IMR-90 (cell line): Measurements from ENCODE around the gene CEP70. TPM values are rescaled to one million over a fixed set of nuclear protein-coding genes. Genes with fewer than 3 reads are reported as not detected.

Experiments used
- ATAC-seq: fragments of 200-7000 bp; cut with Tn5 transposase; 2 replicates; pipeline ENCODE4 v1.9.1; 2020; ENCODE audit warnings: low read depth, mild to moderate bottlenecking, moderate library complexity
- BruUV-seq: library from RNA; stranded (reverse); fragments of 400-500 nt; replicated peaks from 2 replicates; lab custom pipeline; 2021; lab: Mats Ljungman, UMichigan
- CTCF ChIA-PET: fragments of 300-600 bp; formaldehyde crosslinking; extraction: SDS; loops from one replicate; lab custom pipeline; 2021; ENCODE audit warnings: antibody characterized with exemption; lab: Yijun Ruan, JAX
- POLR2A ChIA-PET: fragments of 300-600 bp; sonication (Branson Sonifier 250); formaldehyde crosslinking; loops from one replicate; lab custom pipeline; 2022; ENCODE audit warnings: antibody characterized with exemption; ENCODE audit not compliant: unreplicated experiment; lab: Charles Lee
- DNase-seq: peaks from one replicate; pipeline ENCODE4 v3.0.0; 2013
- H2AFZ ChIP-seq: replicated peaks from 2 replicates; pipeline ENCODE3; 2013; ENCODE audit warnings: low read length, mild to moderate bottlenecking; ENCODE audit not compliant: poor library complexity
- H2AK5ac ChIP-seq: 2 replicates; pipeline ENCODE4 v1.6.1; 2013; ENCODE audit warnings: low read depth, low read length, inconsistent platforms
- H2AK9ac ChIP-seq: replicated peaks from 2 replicates; pipeline ENCODE3; 2013; ENCODE audit warnings: mild to moderate bottlenecking, low read depth, low read length, moderate library complexity; ENCODE audit not compliant: poor library complexity
- H2BK120ac ChIP-seq: 2 replicates; pipeline ENCODE4 v1.6.1; 2013; ENCODE audit warnings: low read depth, low read length, inconsistent platforms
- H2BK15ac ChIP-seq: 3 replicates; pipeline ENCODE4 v1.6.1; 2013; ENCODE audit warnings: low read depth, low read length, inconsistent platforms
- H2BK20ac ChIP-seq: 2 replicates; pipeline ENCODE4 v1.6.1; 2013; ENCODE audit warnings: low read depth, mild to moderate bottlenecking, inconsistent platforms, low read length, moderate library complexity
- H2BK5ac ChIP-seq: 2 replicates; pipeline ENCODE4 v1.6.1; 2013; ENCODE audit warnings: mild to moderate bottlenecking, low read depth, low read length, inconsistent platforms; ENCODE audit not compliant: poor library complexity, severe bottlenecking
- H3K14ac ChIP-seq: replicated peaks from 2 replicates; pipeline ENCODE4 v1.6.1; 2013; ENCODE audit warnings: low read depth, low read length, inconsistent platforms
- H3K18ac ChIP-seq: 2 replicates; pipeline ENCODE4 v1.6.1; 2013; ENCODE audit warnings: low read depth, low read length, control low read depth
- H3K23ac ChIP-seq: 2 replicates; pipeline ENCODE4 v1.6.1; 2013; ENCODE audit warnings: low read depth, low read length, inconsistent platforms
- H3K27ac ChIP-seq: 2 replicates; pipeline ENCODE4 v1.5.1; 2013; ENCODE audit warnings: mild to moderate bottlenecking, control low read depth, low read length; ENCODE audit not compliant: insufficient read depth
- H3K27me3 ChIP-seq: 2 replicates; pipeline ENCODE4 v1.6.1; 2013; ENCODE audit warnings: low read length; ENCODE audit not compliant: control insufficient read depth, insufficient read depth
- H3K36me3 ChIP-seq: 2 replicates; pipeline ENCODE4 v1.6.1; 2013; ENCODE audit warnings: low read length, mixed read lengths; ENCODE audit not compliant: control insufficient read depth, insufficient read depth
- H3K4ac ChIP-seq: 2 replicates; pipeline ENCODE4 v1.6.1; 2013; ENCODE audit warnings: low read depth, low read length, inconsistent platforms
- H3K4me1 ChIP-seq: 2 replicates; pipeline ENCODE4 v1.6.1; 2013; ENCODE audit warnings: low read length, mixed read lengths; ENCODE audit not compliant: control insufficient read depth, insufficient read depth
- H3K4me2 ChIP-seq: 2 replicates; pipeline ENCODE4 v1.6.1; 2013; ENCODE audit warnings: low read depth, mild to moderate bottlenecking, control low read depth, low read length, moderate library complexity
- H3K4me3 ChIP-seq: 2 replicates; pipeline ENCODE4 v1.5.1; 2013; ENCODE audit warnings: low read depth, mild to moderate bottlenecking, control low read depth, low read length, moderate library complexity; ENCODE audit not compliant: insufficient read depth
- H3K56ac ChIP-seq: 2 replicates; pipeline ENCODE4 v1.6.1; 2013; ENCODE audit warnings: low read length, inconsistent platforms; ENCODE audit not compliant: insufficient read depth; ENCODE audit errors: extremely low read depth
- H3K79me1 ChIP-seq, 2 experiments: 2 replicates each; pipeline ENCODE4 v1.6.1; 2013; ENCODE audit warnings: low read length in 2 of 2, inconsistent platforms in 1 of 2, low read depth in 1 of 2
- H3K9ac ChIP-seq: 2 replicates; pipeline ENCODE4 v1.6.1; 2013; ENCODE audit warnings: low read depth, low read length, control low read depth
- H3K9me1 ChIP-seq: 2 replicates; pipeline ENCODE4 v1.6.1; 2013; ENCODE audit warnings: low read length, inconsistent platforms; ENCODE audit not compliant: insufficient read depth
- H3K9me3 ChIP-seq: 2 replicates; pipeline ENCODE4 v1.6.1; 2013; ENCODE audit warnings: low read length; ENCODE audit not compliant: control insufficient read depth, insufficient read depth
- H4K20me1 ChIP-seq: 2 replicates; pipeline ENCODE4 v1.6.1; 2013; ENCODE audit warnings: low read length, inconsistent platforms; ENCODE audit not compliant: insufficient read depth
- H4K5ac ChIP-seq: 2 replicates; pipeline ENCODE4 v1.6.1; 2013; ENCODE audit warnings: mild to moderate bottlenecking, low read depth, low read length, control low read depth
- H4K8ac ChIP-seq, 2 experiments: 2 replicates each; pipeline ENCODE4 v1.6.1; 2013; ENCODE audit warnings: low read depth in 2 of 2, low read length in 2 of 2, control low read depth in 1 of 2, inconsistent platforms in 1 of 2
- H4K91ac ChIP-seq: 2 replicates; pipeline ENCODE4 v1.6.1; 2013; ENCODE audit warnings: low read depth, low read length, inconsistent platforms; ENCODE audit not compliant: insufficient read depth
- MAZ ChIP-seq: IDR thresholded peaks from 2 replicates; pipeline ENCODE4 v1.6.1; 2012; ENCODE audit warnings: low read depth, mild to moderate bottlenecking, low read length, improper control_type of control experiment, moderate library complexity, borderline replicate concordance
- WGBS, 2 experiments: methylation state at CpG; one replicate each; pipeline versions ENCODE4 v1.1.5 to v1.1.7; 2013; ENCODE audit warnings: missing lambda C conversion rate in 2 of 2; ENCODE audit not compliant: insufficient read length in 1 of 2; ENCODE audit errors: extremely low coverage in 2 of 2; 5-methylcytosine and 5-hydroxymethylcytosine counted together
- dilution Hi-C: fragments of 300-500 bp; cut with HindIII; formaldehyde crosslinking; loops from one replicate; pipeline ENCODE4 v1.14.3; 2018; ENCODE audit warnings: low sequenced_read_pairs; ENCODE audit not compliant: unreplicated experiment
- in situ Hi-C: fragments of 300-500 bp; cut with MboI; formaldehyde crosslinking; loops from 3 replicates; pipeline ENCODE4 v1.14.3; 2019; ENCODE audit warnings: low sequenced_read_pairs, inconsistent platforms, mixed read lengths
- intact Hi-C: fragments of 100-400 bp; cut with micrococcal nuclease; formaldehyde crosslinking; loops from 2 replicates; pipeline ENCODE4 v1.10.0; 2022
- polyA plus RNA-seq, 3 experiments: library from polyadenylated mRNA; depleted of rRNA; stranded (reverse); fragments of >200 nt; gene quantifications; 2 replicates each; pipeline ENCODE4 v1.2.3, GENCODE V29; 2012; ENCODE audit warnings: low replicate concordance in 1 of 3
- total RNA-seq: library from RNA; depleted of rRNA; stranded (reverse); fragments of >200 nt; gene quantifications from 2 replicates; pipeline ENCODE4 v1.2.3, GENCODE V29; 2012

CEP70 gene
- total and polyA plus RNA-seq, 2 of the 4 experiments (the other 2 are of a cell fraction), result 4.6 to 11.1 TPM

DNA sequence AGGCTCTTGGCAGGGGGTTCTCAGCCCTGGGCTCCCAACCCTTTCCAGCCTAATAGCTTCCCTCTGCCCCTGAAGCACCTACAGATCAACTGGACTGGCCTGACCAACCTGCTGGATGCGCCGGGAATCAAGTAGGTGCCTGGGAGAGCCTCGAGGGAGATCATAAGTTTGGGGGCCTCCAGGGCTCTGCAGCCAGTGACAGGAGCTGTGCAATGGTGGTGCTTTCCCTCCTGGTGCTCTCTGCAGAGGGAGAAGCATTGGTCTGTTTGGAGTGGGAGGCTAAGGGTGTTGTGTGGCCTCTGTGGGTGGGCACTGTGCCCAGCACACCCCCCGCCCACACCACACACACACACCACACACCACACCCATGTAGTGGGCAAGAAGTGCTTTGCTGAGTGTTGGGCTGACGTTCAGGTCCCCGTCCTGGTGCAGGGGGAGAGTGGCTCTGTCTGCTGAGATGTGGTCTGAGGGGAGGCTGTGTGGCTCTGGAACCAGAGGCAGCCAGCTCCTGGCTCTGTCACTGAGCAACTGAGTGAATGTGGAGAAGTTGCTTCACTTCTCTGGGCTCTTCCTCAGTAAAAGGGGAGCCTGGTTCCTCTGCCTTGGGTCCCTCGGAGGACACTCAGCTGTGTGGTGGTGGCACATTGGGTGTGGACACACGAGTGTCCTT lies 133.4 kb downstream of the CEP70 start:
- no peak overlapping the region for H3K14ac ChIP-seq
- H4K8ac ChIP-seq, result no peak overlapping the region
- H3K18ac ChIP-seq, result no peak overlapping the region
- no peak overlapping the region for H3K4ac ChIP-seq
- H2AK5ac ChIP-seq, result no peak overlapping the region
- H3K4me1 ChIP-seq, result no peaks in the 10 kb centered on the region
- H2AK9ac ChIP-seq, result peak overlapping the region; percentile 42
- no peak overlapping the region for H4K91ac ChIP-seq
- no peak overlapping the region for H2BK20ac ChIP-seq
- POLR2A ChIA-PET, result no interaction called here
- H3K23ac ChIP-seq, result no peak overlapping the region
- H3K4me3 ChIP-seq, result no peak overlapping the region
- H2BK120ac ChIP-seq, result no peak overlapping the region
- in situ Hi-C loops, result no loop called here
- no peak overlapping the region for H3K9ac ChIP-seq
- no peak for DNase-seq
- H3K36me3 ChIP-seq, result no peaks in the 10 kb centered on the region
- no peak overlapping the region for H3K27ac ChIP-seq
- dilution Hi-C loops, result no loop called here
- H2BK15ac ChIP-seq, result no peak overlapping the region
- H3K27me3 ChIP-seq, result peaks cover 7% of the 10 kb centered on the region
- no peak for ATAC-seq
- H3K56ac ChIP-seq, result no peak overlapping the region
- no peaks in the 10 kb centered on the region for H3K9me1 ChIP-seq
- no peak overlapping the region for H2AFZ ChIP-seq
- CTCF ChIA-PET, result interaction anchor here (0.7 to 1.9 kb wide), 6 partner anchors 16 to 463 kb away, joined by 3 to 6 read pairs (median 4); no protein-coding TSS in a partner anchor
- H3K4me2 ChIP-seq, result no peak overlapping the region
- H3K9me3 ChIP-seq, result no peaks in the 10 kb centered on the region
- H3K79me1 ChIP-seq, result no peaks in the 10 kb centered on the region
- intact Hi-C loops, result no loop called here
- H4K20me1 ChIP-seq, result no peaks in the 10 kb centered on the region
- no peak overlapping the region for H2BK5ac ChIP-seq
- BruUV-seq, result no TSS peak
- no peak for TF ChIP-seq MAZ
- no CpG with 5 or more reads among the region's 8 CpGs for WGBS, 2 experiments
- no peak overlapping the region for H4K5ac ChIP-seq
